Large intestine (tissue), 3 donors: Measurements from ENCODE around the gene BROX. TPM values are rescaled to one million over a fixed set of nuclear protein-coding genes. Genes with fewer than 3 reads are reported as not detected.

Experiments used
- DNase-seq, 2 donors: peaks; one replicate each; pipeline versions ENCODE4 v3.0.0 to v3.0.0-alpha.2; 2013
- H3K27ac ChIP-seq: one replicate; pipeline ENCODE4 v1.5.1; 2013; ENCODE audit warnings: low read length
- H3K27me3 ChIP-seq: 2 replicates; pipeline ENCODE4 v1.6.1; 2013; ENCODE audit warnings: low read length; ENCODE audit not compliant: control insufficient read depth, insufficient read depth
- H3K36me3 ChIP-seq: 2 replicates; pipeline ENCODE4 v1.6.1; 2013; ENCODE audit warnings: low read length; ENCODE audit not compliant: control insufficient read depth, insufficient read depth
- H3K4me1 ChIP-seq: one replicate; pipeline ENCODE4 v1.6.1; 2013; ENCODE audit warnings: low read length; ENCODE audit not compliant: control insufficient read depth, insufficient read depth
- H3K4me3 ChIP-seq: one replicate; pipeline ENCODE4 v1.5.1; 2013; ENCODE audit warnings: low read length
- H3K9me3 ChIP-seq: one replicate; pipeline ENCODE4 v1.6.1; 2013; ENCODE audit warnings: mild to moderate bottlenecking, low read depth, low read length, moderate library complexity; ENCODE audit not compliant: control insufficient read depth
- WGBS: methylation state at CpG from one replicate; pipeline ENCODE4 v1.1.5; 2013; ENCODE audit warnings: low lambda C conversion rate; ENCODE audit not compliant: insufficient coverage; 5-methylcytosine and 5-hydroxymethylcytosine counted together
- polyA plus RNA-seq: library from polyadenylated mRNA; unstranded; fragments of 120-200 nt; gene quantifications from one replicate; pipeline ENCODE4 v1.2.1, GENCODE V29; 2013

The BROX gene
- polyA plus RNA-seq, 1 donor, result 37.0 TPM

DNA sequence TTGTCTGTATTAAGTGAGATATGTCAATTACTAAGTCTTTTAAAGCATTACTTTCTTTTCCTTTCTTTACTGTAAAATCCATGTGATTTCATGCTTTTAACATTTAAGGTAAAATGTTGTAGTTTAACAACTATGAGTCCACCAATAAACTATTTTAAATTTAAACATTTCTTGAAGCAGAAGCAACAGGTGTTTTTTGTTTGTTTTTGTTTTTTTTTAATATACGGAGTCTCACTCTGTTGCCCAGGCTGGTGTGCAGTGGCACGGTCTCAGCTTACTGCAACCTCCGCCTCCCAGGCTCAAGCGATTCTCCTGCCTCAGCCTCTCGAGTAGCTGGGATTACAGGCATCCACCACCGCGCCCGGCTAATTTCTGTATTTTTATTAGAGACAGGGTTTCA, 15.6 kb upstream of the BROX start:
- Histone ChIP-seq H3K27me3 (no peaks in the 10 kb centered on the region), H3K27ac (no peak overlapping the region), H3K36me3 (peaks cover 12% of the 10 kb centered on the region), H3K9me3 (no peaks in the 10 kb centered on the region), H3K4me3 (no peak overlapping the region), H3K4me1 (no peaks in the 10 kb centered on the region)
- WGBS, result 100% methylated on average over 1 of the region's 8 CpGs
- DNase-seq, result no peak

DNA sequence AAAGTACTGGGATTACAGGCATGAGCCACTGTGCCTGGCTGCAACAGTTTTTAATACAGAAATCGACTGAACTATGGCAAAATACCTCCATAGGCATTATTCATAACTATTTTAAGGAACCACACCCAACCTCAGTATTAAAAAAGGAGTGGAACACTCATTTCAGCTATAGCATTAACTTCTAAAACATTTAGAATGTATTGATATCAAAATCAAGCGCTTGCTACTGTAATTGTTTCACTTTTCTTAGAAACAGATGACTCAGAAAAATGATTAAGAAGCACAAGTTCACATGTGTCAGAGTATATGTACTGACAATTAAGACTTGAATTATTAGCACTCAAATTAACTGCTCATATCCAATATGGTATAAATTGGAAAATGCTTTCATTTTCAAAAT, 15.2 kb upstream of the BROX start:
- peaks cover 12% of the 10 kb centered on the region for H3K36me3 ChIP-seq
- no peak for DNase-seq
- no peaks in the 10 kb centered on the region for H3K27me3 ChIP-seq
- H3K4me3 ChIP-seq, result no peak overlapping the region
- no peaks in the 10 kb centered on the region for H3K9me3 ChIP-seq
- 80% methylated on average over 1 of the region's 2 CpGs for WGBS
- no peaks in the 10 kb centered on the region for H3K4me1 ChIP-seq
- H3K27ac ChIP-seq, result no peak overlapping the region

DNA sequence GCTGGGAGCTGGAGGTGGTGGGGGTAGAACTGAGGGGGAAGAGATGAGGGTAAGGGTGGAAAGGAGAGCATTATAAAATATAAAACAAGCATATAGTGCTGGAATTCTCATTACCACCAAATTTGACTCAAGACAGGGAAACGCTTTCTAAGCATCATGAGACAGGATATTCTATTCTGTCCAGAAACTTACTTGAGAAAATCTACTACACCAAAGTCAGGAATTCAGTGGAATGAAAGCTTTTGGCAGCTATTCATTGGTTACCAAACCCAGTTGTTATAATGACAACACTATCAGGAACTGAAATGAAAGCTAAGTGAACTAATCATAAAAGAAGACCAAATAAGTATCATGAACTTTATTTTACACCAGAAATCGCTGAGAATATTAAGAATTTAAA, 14.5 kb upstream of the BROX start:
- Histone ChIP-seq H3K27me3 (no peaks in the 10 kb centered on the region), H3K4me3 (no peak overlapping the region), H3K27ac (no peak overlapping the region), H3K4me1 (peaks cover 5% of the 10 kb centered on the region), H3K36me3 (peaks cover 15% of the 10 kb centered on the region), H3K9me3 (no peaks in the 10 kb centered on the region)
- DNase-seq, result no peak
- WGBS, result 100% methylated on average over 1 of the region's 2 CpGs

DNA sequence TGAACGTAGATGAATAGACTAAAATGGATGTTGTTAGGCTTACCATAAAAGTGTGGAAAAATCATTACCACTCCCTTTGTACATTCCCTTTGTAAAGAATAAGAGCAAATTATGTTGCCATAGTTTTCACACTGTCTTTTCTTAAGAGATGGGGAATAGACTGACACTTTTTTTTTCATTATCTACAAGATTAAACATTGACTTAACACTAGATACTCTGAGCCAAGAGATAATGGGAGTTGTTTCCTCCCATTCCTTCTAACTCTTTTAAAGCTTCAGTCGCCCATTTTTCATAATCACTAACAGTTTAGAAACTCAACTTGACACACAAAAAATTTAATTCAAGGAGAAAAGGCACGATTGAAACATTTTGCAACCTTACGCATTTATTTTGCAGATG, 10.2 kb upstream of the BROX start:
- peak in 1 of 2 donors; percentile 8 for DNase-seq
- no peak overlapping the region for H3K27ac ChIP-seq
- peaks cover 13% of the 10 kb centered on the region for H3K36me3 ChIP-seq
- no peaks in the 10 kb centered on the region for H3K27me3 ChIP-seq
- peaks cover 5% of the 10 kb centered on the region for H3K4me1 ChIP-seq
- 30% methylated on average over 2 of the region's 4 CpGs for whole genome bisulfite sequencing
- no peaks in the 10 kb centered on the region for H3K9me3 ChIP-seq
- H3K4me3 ChIP-seq, result no peak overlapping the region

DNA sequence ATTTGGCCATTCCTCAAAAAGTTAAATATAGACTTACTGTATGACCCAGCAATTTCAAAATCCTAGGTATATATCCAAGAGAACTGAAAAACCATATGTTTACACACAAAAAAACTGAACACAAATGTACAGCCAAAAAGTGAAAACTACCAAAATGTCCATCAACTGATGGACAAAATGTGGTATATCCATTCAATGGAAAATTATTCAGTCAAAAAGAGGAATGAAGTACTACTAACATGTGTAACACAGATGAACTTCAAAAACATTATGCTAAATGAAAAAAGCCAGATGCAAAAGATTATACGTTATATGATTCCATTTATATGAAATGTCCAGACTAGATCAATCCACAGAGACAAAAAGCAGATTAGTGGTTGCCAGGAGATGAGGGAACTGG, 8.1 kb upstream of the BROX start:
- H3K9me3 ChIP-seq, result no peaks in the 10 kb centered on the region
- peaks cover 5% of the 10 kb centered on the region for H3K4me1 ChIP-seq
- no peaks in the 10 kb centered on the region for H3K27me3 ChIP-seq
- no peak for DNase-seq
- WGBS, result no CpG with 5 or more reads among the region's 1 CpG
- H3K36me3 ChIP-seq, result peaks cover 10% of the 10 kb centered on the region
- no peak overlapping the region for H3K4me3 ChIP-seq
- no peak overlapping the region for H3K27ac ChIP-seq

DNA sequence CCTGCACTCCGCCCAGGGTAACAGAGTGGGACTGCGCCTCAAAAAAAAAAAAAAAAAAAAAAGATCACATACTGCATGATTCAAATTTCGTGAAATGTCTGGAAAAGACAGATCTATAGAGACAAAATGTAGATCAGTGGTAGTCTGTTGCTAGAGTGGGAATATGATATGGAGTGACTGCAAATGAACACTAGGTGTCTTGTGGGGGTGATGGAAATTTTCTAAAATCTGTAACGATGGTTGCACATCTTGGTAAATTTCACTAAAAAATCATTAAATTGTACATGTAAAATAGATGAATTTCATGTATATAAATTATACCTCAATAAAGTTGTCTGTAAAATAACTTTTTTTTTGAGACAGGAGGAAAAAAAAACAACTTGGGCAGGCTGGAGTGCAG, 5.5 kb upstream of the BROX start:
- DNase-seq, result no peak
- H3K27me3 ChIP-seq, result no peaks in the 10 kb centered on the region
- peaks cover 9% of the 10 kb centered on the region for H3K4me1 ChIP-seq
- no CpG with 5 or more reads among the region's 4 CpGs for WGBS
- no peak overlapping the region for H3K4me3 ChIP-seq
- no peaks in the 10 kb centered on the region for H3K9me3 ChIP-seq
- H3K36me3 ChIP-seq, result peaks cover 3% of the 10 kb centered on the region
- H3K27ac ChIP-seq, result no peak overlapping the region

DNA sequence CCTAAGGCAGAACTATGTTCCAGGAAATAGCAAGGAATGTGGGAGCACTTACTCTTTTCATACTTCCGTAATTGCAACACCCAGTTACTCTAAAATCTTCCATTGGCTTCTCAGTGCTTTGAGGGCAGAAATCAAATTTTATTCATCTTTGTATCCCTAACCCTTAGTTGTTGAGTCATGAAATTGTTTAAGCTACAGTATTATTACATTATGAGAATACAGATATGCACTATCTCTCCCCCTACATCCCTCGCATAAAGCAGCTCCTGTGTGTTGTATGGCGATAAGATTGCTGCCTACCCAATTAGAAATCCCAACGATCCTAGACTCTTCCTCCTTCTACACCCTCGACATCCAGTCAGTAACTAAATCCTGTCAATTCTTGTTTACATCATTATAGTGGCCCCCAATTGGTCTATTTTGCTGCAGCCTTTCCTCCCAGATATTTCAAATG, 2.6 kb upstream of the BROX start:
- H3K27ac ChIP-seq, result no peak overlapping the region
- H3K36me3 ChIP-seq, result no peaks in the 10 kb centered on the region
- WGBS, result 75% methylated on average over 2 of the region's 5 CpGs
- H3K27me3 ChIP-seq, result no peaks in the 10 kb centered on the region
- no peak overlapping the region for H3K4me3 ChIP-seq
- peaks cover 5% of the 10 kb centered on the region for H3K4me1 ChIP-seq
- no peak for DNase-seq
- no peaks in the 10 kb centered on the region for H3K9me3 ChIP-seq

DNA sequence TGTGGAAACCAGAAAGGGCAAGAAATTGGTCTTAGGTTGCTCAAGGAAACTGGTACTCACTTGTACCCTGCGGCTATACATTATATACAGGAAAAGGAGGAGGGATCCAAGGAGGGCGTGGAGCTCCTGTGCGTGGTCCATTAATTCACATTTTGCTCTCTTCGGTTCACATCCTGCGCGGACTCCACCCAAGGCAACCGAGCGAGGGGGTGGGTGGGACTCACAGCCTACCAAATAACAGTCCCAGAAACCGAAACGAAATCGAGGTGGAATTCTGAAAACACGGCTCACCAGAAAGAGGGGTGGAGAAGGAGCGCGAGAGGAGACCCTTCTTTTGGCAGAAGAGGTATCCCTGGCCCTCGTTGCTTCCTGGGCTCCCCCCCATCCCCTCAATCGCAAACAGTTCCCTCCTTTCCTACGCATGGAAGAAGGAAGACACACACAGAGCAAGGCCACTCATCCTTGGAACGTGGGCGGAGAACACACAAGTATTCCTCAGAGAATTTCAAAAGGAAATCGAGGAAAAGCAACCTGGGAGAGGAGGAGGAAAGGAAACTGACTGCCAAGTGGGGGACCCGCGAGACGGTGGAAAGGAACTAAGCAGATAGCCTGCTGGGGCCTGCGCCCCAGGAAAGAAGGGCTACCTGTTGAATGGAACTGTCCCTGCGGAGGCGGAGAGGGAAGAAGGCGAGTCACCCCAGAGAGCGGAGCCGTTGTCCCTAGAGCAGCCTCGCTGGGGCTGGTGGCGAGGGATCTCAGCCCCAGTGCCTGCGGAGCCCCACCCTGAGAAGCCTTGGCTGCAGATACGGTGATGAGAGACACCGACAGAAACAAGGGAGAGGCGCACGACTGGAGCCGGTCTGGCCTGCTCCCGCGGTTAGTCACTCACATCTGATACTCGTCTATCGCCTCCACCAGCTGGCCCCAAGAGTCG, 778 bp upstream of the BROX start:
- peak overlapping the region; percentile 81 for H3K4me3 ChIP-seq
- H3K9me3 ChIP-seq, result no peaks in the 10 kb centered on the region
- DNase-seq, result peak; percentile 31 to 78
- WGBS, result no CpG with 5 or more reads among the region's 42 CpGs
- peaks cover 5% of the 10 kb centered on the region for H3K36me3 ChIP-seq
- no peaks in the 10 kb centered on the region for H3K27me3 ChIP-seq
- peaks cover 5% of the 10 kb centered on the region for H3K4me1 ChIP-seq
- peak overlapping the region; percentile 86 for H3K27ac ChIP-seq

DNA sequence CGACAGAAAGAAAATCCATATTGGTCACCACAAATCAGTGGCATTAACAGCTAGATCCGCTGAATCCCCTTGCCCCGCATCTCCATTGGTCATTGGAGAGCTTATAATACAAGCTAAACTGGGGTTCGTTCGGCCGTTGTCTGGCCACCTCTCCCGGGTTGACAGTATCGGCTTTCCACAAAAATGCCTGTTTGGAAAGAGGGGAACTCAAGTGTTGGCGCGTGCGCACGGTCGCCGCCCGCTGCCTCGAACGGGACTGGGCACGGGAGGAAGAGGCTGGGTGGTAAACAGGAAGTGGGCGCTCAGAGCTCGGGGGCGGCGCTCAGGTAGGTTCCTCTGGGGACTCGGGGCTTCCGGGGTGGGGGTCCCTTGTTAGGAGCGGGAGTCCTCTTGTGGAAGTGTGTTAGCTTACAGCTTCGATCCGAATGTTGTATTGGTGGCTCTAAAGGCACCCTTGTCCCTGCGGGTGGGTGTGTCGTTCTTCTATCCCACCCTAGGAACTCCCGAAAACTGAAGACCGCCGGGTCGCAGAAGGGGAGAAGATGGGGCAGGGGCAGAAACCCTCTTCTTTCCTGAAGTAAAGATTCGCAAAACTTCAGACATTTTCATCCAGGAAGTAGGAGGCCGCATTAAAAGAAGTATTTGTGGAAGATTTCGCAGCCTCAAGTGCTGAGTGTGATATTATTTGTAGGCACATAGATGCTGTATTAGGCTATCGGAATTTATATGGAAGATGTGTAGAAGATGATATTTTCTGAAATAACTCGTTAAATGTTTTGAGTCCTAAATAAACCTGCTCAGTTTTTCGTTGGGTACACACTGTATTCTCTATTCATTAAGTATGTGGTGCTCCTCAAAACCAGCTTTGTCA, 962 bp downstream of the BROX start:
- peak; percentile 96 to 98 for DNase-seq
- peak overlapping the region; percentile 81 for H3K4me3 ChIP-seq
- no peaks in the 10 kb centered on the region for H3K9me3 ChIP-seq
- no peaks in the 10 kb centered on the region for H3K27me3 ChIP-seq
- no CpG with 5 or more reads among the region's 39 CpGs for WGBS
- H3K36me3 ChIP-seq, result peaks cover 14% of the 10 kb centered on the region
- H3K4me1 ChIP-seq, result peaks cover 5% of the 10 kb centered on the region
- peak overlapping the region; percentile 93 for H3K27ac ChIP-seq

DNA sequence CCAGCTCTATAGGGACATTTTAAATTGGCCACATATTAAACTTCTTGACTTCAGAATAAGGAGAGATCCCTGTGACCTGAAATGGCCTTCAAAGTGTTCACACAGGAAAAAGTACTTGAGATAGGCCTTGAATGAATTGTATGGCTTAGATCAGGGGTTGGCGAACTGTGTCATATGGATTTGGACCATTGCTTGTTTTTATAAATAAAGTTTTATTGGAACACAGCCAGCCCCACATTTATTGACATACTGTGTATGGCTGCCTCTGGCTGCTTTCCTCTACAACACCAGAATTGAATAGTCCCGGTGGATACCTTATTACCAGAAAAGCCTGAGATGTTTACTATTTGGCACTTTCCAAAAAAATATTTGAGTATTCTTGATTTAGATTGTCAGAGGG, 4.0 kb downstream of the BROX start:
- Histone ChIP-seq H3K4me3 (no peak overlapping the region), H3K27ac (no peak overlapping the region), H3K36me3 (peaks cover 25% of the 10 kb centered on the region), H3K9me3 (no peaks in the 10 kb centered on the region), H3K4me1 (no peaks in the 10 kb centered on the region), H3K27me3 (no peaks in the 10 kb centered on the region)
- WGBS, result no CpG with 5 or more reads among the region's 2 CpGs
- no peak for DNase-seq
